WTC11 (cell line): ENCODE data around the gene KCNMA1. TPM values are rescaled to one million over a fixed set of nuclear protein-coding genes. Genes with fewer than 3 reads are reported as not detected.

Source experiments
- ATAC-seq: fragments of 200-7000 bp; cut with Tn5 transposase; 2 replicates; pipeline ENCODE4 v1.10.0; 2021; ENCODE audit warnings: mild to moderate bottlenecking, moderate library complexity
- CTCF ChIA-PET: fragments of 300-600 bp; sonication (Branson Sonifier 250); formaldehyde crosslinking; loops from one replicate; lab custom pipeline; 2021; ENCODE audit warnings: antibody characterized with exemption; lab: Charles Lee
- POLR2A ChIA-PET: fragments of 350-600 bp; sonication (Branson Sonifier 250); formaldehyde crosslinking; loops from one replicate; lab custom pipeline; 2021; ENCODE audit warnings: antibody characterized with exemption; lab: Charles Lee
- DNase-seq: peaks from one replicate; pipeline ENCODE4 v3.0.0; 2021; ENCODE audit warnings: low spot score
- H3K27ac Mint-ChIP-seq: 2 replicates; pipeline ENCODE4 v1.8.0; 2021; ENCODE audit warnings: mixed read lengths
- H3K27me3 Mint-ChIP-seq: 2 replicates; pipeline ENCODE4 v1.8.0; 2021; ENCODE audit warnings: low read depth, mild to moderate bottlenecking, moderate library complexity, mixed read lengths
- H3K36me3 Mint-ChIP-seq: 2 replicates; pipeline ENCODE4 v1.8.0; 2021; ENCODE audit warnings: mixed read lengths
- H3K4me1 Mint-ChIP-seq: 2 replicates; pipeline ENCODE4 v1.8.0; 2022; ENCODE audit warnings: mixed read lengths
- H3K4me3 Mint-ChIP-seq: 2 replicates; pipeline ENCODE4 v1.8.0; 2021; ENCODE audit warnings: mild to moderate bottlenecking, moderate library complexity, mixed read lengths
- H3K9me3 Mint-ChIP-seq: 2 replicates; pipeline ENCODE4 v1.8.0; 2021; ENCODE audit warnings: mixed read lengths
- CBFB ChIP-seq: sonication (generic); formaldehyde crosslinking; IDR thresholded peaks from 2 replicates; pipeline ENCODE4 v1.8.1; 2022; ENCODE audit warnings: mild to moderate bottlenecking, low read depth, missing genetic modification reagents
- CREM ChIP-seq: sonication (generic); formaldehyde crosslinking; IDR thresholded peaks from 2 replicates; pipeline ENCODE4 v1.8.1; 2022; ENCODE audit warnings: mild to moderate bottlenecking, missing genetic modification reagents, moderate library complexity
- ESRRA ChIP-seq: sonication (generic); formaldehyde crosslinking; IDR thresholded peaks from 2 replicates; pipeline ENCODE4 v1.8.1; 2022; ENCODE audit warnings: mild to moderate bottlenecking, missing genetic modification reagents, borderline replicate concordance
- FOXP1 ChIP-seq: sonication (generic); formaldehyde crosslinking; IDR thresholded peaks from 2 replicates; pipeline ENCODE4 v1.8.0; 2022; ENCODE audit warnings: missing genetic modification reagents, mild to moderate bottlenecking, moderate library complexity, borderline replicate concordance
- NR1H2 ChIP-seq: sonication (generic); formaldehyde crosslinking; IDR thresholded peaks from 2 replicates; pipeline ENCODE4 v1.9.0; 2021; ENCODE audit warnings: mild to moderate bottlenecking, moderate library complexity, missing genetic modification reagents
- RELA ChIP-seq: sonication (generic); formaldehyde crosslinking; IDR thresholded peaks from 2 replicates; pipeline ENCODE4 v1.8.1; 2022; ENCODE audit warnings: missing genetic modification reagents, mild to moderate bottlenecking, borderline replicate concordance
- RORB ChIP-seq: fragments of 250-450 bp; sonication (Bioruptor Pico); IDR thresholded peaks from 2 replicates; pipeline ENCODE4 v1.9.0; 2021; ENCODE audit warnings: mild to moderate bottlenecking
- SP1 ChIP-seq: sonication (generic); formaldehyde crosslinking; conservative IDR thresholded peaks from 2 replicates; pipeline ENCODE4 v1.8.1; 2022; ENCODE audit warnings: missing genetic modification reagents
- ZNF317 ChIP-seq: sonication (generic); formaldehyde crosslinking; IDR thresholded peaks from 2 replicates; pipeline ENCODE4 v1.8.1; 2023; ENCODE audit warnings: low read depth, mild to moderate bottlenecking, moderate library complexity, missing genetic modification reagents, borderline replicate concordance
- total RNA-seq: library from RNA; stranded (reverse); gene quantifications from 3 replicates; pipeline ENCODE4 v1.2.3, GENCODE V29; 2021
- TF ChIP-seq, protein P1 (sequence below): sonication (generic); formaldehyde crosslinking; IDR thresholded peaks from 2 replicates; pipeline ENCODE4 v1.8.1; 2022; ENCODE audit warnings: mild to moderate bottlenecking, moderate library complexity, missing genetic modification reagents
- TF ChIP-seq, protein P2 (sequence below): fragments of 250-450 bp; sonication (Bioruptor Pico); IDR thresholded peaks from 2 replicates; pipeline ENCODE4 v2.1.2; 2022; ENCODE audit warnings: mild to moderate bottlenecking, moderate library complexity
- TF ChIP-seq, protein P3 (sequence below): sonication (generic); formaldehyde crosslinking; IDR thresholded peaks from 2 replicates; pipeline ENCODE4 v1.8.1; 2022; ENCODE audit warnings: low read depth, mild to moderate bottlenecking, moderate library complexity, missing genetic modification reagents, borderline replicate concordance
- TF ChIP-seq, protein P4 (sequence below): sonication (generic); formaldehyde crosslinking; IDR thresholded peaks from 2 replicates; pipeline ENCODE4 v1.8.0; 2023; ENCODE audit warnings: missing genetic modification reagents
- TF ChIP-seq, protein P5 (sequence below): fragments of 250-450 bp; sonication (Bioruptor Pico); IDR thresholded peaks from 2 replicates; pipeline ENCODE4 v1.9.0; 2021; ENCODE audit warnings: mild to moderate bottlenecking
- TF ChIP-seq, protein P6 (sequence below): sonication (generic); formaldehyde crosslinking; IDR thresholded peaks from 2 replicates; pipeline ENCODE4 v1.8.0; 2022; ENCODE audit warnings: mild to moderate bottlenecking, missing genetic modification reagents
- TF ChIP-seq, protein P7 (sequence below): sonication (generic); formaldehyde crosslinking; IDR thresholded peaks from 2 replicates; pipeline ENCODE4 v1.8.1; 2023; ENCODE audit warnings: mild to moderate bottlenecking, missing genetic modification reagents, borderline replicate concordance
- TF ChIP-seq, protein P8 (sequence below): sonication (generic); formaldehyde crosslinking; IDR thresholded peaks from 2 replicates; pipeline ENCODE4 v1.8.0; 2022; ENCODE audit warnings: mild to moderate bottlenecking, missing genetic modification reagents
- TF ChIP-seq, protein P9 (sequence below): fragments of 250-450 bp; sonication (Bioruptor Pico); IDR thresholded peaks from 2 replicates; pipeline ENCODE4 v1.9.0; 2021; ENCODE audit warnings: mild to moderate bottlenecking
- TF ChIP-seq, protein P10 (sequence below): sonication (generic); formaldehyde crosslinking; IDR thresholded peaks from 2 replicates; pipeline ENCODE4 v1.8.1; 2022; ENCODE audit warnings: missing genetic modification reagents, borderline replicate concordance

Gene KCNMA1
- total RNA-seq, 1 experiment from 2014 or later, result 7.3 TPM

DNA sequence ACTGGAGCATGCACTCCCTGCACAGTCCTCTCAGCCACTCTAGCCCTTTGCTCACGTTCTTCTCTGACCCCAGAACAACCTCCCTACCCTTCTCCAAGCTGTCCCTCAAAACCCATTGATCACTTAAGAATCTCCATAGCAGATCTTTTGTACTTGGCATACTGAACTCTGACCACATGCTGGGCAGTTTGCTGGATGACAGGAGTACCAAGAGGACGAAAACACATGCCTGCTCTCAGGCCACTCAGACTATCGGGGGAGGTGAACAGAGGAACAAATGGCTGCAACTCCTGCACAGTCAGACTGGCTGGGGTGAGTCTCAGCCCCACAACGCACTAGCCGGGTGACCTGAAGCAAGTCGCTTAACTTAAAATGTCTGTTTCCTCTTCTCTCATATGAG, 52.7 kb downstream of the KCNMA1 start (continued):
- TF ChIP-seq, protein P1, sequence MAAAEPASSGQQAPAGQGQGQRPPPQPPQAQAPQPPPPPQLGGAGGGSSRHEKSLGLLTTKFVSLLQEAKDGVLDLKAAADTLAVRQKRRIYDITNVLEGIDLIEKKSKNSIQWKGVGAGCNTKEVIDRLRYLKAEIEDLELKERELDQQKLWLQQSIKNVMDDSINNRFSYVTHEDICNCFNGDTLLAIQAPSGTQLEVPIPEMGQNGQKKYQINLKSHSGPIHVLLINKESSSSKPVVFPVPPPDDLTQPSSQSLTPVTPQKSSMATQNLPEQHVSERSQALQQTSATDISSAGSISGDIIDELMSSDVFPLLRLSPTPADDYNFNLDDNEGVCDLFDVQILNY (CRISPR knock-in tag), result no peak
- TF ChIP-seq, protein P2, sequence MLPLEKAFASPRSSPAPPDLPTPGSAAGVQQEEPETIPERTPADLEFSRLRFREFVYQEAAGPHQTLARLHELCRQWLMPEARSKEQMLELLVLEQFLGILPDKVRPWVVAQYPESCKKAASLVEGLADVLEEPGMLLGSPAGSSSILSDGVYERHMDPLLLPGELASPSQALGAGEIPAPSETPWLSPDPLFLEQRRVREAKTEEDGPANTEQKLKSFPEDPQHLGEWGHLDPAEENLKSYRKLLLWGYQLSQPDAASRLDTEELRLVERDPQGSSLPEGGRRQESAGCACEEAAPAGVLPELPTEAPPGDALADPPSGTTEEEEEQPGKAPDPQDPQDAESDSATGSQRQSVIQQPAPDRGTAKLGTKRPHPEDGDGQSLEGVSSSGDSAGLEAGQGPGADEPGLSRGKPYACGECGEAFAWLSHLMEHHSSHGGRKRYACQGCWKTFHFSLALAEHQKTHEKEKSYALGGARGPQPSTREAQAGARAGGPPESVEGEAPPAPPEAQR (CRISPR knock-in tag), result no peak
- no peak for TF ChIP-seq RELA (CRISPR knock-in tag)
- TF ChIP-seq, protein P3, sequence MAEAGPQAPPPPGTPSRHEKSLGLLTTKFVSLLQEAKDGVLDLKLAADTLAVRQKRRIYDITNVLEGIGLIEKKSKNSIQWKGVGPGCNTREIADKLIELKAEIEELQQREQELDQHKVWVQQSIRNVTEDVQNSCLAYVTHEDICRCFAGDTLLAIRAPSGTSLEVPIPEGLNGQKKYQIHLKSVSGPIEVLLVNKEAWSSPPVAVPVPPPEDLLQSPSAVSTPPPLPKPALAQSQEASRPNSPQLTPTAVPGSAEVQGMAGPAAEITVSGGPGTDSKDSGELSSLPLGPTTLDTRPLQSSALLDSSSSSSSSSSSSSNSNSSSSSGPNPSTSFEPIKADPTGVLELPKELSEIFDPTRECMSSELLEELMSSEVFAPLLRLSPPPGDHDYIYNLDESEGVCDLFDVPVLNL (CRISPR knock-in tag), result no peak
- TF ChIP-seq, protein P4, sequence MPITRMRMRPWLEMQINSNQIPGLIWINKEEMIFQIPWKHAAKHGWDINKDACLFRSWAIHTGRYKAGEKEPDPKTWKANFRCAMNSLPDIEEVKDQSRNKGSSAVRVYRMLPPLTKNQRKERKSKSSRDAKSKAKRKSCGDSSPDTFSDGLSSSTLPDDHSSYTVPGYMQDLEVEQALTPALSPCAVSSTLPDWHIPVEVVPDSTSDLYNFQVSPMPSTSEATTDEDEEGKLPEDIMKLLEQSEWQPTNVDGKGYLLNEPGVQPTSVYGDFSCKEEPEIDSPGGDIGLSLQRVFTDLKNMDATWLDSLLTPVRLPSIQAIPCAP (CRISPR knock-in tag), result no peak
- TF ChIP-seq CBFB (CRISPR knock-in tag), result no peak
- TF ChIP-seq ESRRA (CRISPR knock-in tag), result no peak
- TF ChIP-seq, protein P5, sequence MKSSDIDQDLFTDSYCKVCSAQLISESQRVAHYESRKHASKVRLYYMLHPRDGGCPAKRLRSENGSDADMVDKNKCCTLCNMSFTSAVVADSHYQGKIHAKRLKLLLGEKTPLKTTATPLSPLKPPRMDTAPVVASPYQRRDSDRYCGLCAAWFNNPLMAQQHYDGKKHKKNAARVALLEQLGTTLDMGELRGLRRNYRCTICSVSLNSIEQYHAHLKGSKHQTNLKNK (CRISPR knock-in tag), result no peak
- TF ChIP-seq, protein P6, sequence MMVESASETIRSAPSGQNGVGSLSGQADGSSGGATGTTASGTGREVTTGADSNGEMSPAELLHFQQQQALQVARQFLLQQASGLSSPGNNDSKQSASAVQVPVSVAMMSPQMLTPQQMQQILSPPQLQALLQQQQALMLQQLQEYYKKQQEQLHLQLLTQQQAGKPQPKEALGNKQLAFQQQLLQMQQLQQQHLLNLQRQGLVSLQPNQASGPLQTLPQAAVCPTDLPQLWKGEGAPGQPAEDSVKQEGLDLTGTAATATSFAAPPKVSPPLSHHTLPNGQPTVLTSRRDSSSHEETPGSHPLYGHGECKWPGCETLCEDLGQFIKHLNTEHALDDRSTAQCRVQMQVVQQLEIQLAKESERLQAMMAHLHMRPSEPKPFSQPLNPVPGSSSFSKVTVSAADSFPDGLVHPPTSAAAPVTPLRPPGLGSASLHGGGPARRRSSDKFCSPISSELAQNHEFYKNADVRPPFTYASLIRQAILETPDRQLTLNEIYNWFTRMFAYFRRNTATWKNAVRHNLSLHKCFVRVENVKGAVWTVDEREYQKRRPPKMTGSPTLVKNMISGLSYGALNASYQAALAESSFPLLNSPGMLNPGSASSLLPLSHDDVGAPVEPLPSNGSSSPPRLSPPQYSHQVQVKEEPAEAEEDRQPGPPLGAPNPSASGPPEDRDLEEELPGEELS (CRISPR knock-in tag), result no peak
- no peak for TF ChIP-seq NR1H2
- TF ChIP-seq SP1 (CRISPR knock-in tag), result no peak
- no peak for TF ChIP-seq RORB (CRISPR knock-in tag)

DNA sequence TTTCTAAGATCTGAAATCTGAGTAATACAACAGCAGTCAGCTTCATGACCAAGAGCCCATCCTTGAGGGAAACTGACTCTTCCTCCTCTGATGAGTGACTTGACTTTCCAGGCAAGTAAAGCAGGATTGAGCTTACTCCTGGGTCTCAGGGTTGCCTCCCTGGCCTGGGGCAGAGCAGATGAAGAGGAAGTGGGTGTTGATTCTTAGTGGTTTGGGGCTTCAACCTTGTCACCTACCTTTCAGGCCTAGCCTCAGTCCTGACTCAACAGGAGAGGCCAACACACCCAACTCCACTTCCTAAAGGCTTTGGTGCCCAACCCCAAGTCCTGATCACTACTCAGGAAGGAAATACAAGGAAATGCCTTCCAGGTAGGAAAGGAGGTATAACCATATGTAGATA, 54.1 kb downstream of the KCNMA1 start:
- DNase-seq, result no peak
- ATAC-seq, result no peak
- H3K27me3 Mint-ChIP-seq, result peaks cover 17% of the 10 kb centered on the region
- H3K27ac Mint-ChIP-seq, result no peak overlapping the region
- ChIA-PET POLR2A (no interaction called here), CTCF (no interaction called here)
- peaks cover 15% of the 10 kb centered on the region for H3K4me1 Mint-ChIP-seq
- H3K4me3 Mint-ChIP-seq, result no peak overlapping the region
- peaks cover 5% of the 10 kb centered on the region for H3K9me3 Mint-ChIP-seq
- no peaks in the 10 kb centered on the region for H3K36me3 Mint-ChIP-seq
- TF ChIP-seq, protein P7, sequence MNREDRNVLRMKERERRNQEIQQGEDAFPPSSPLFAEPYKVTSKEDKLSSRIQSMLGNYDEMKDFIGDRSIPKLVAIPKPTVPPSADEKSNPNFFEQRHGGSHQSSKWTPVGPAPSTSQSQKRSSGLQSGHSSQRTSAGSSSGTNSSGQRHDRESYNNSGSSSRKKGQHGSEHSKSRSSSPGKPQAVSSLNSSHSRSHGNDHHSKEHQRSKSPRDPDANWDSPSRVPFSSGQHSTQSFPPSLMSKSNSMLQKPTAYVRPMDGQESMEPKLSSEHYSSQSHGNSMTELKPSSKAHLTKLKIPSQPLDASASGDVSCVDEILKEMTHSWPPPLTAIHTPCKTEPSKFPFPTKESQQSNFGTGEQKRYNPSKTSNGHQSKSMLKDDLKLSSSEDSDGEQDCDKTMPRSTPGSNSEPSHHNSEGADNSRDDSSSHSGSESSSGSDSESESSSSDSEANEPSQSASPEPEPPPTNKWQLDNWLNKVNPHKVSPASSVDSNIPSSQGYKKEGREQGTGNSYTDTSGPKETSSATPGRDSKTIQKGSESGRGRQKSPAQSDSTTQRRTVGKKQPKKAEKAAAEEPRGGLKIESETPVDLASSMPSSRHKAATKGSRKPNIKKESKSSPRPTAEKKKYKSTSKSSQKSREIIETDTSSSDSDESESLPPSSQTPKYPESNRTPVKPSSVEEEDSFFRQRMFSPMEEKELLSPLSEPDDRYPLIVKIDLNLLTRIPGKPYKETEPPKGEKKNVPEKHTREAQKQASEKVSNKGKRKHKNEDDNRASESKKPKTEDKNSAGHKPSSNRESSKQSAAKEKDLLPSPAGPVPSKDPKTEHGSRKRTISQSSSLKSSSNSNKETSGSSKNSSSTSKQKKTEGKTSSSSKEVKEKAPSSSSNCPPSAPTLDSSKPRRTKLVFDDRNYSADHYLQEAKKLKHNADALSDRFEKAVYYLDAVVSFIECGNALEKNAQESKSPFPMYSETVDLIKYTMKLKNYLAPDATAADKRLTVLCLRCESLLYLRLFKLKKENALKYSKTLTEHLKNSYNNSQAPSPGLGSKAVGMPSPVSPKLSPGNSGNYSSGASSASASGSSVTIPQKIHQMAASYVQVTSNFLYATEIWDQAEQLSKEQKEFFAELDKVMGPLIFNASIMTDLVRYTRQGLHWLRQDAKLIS, result no peak
- TF ChIP-seq, protein P8, sequence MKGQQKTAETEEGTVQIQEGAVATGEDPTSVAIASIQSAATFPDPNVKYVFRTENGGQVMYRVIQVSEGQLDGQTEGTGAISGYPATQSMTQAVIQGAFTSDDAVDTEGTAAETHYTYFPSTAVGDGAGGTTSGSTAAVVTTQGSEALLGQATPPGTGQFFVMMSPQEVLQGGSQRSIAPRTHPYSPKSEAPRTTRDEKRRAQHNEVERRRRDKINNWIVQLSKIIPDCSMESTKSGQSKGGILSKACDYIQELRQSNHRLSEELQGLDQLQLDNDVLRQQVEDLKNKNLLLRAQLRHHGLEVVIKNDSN (CRISPR knock-in tag), result no peak
- TF ChIP-seq ESRRA (CRISPR knock-in tag), result no peak
- no peak for TF ChIP-seq ZNF317 (CRISPR knock-in tag)
- TF ChIP-seq CREM (CRISPR knock-in tag), result no peak
- TF ChIP-seq, protein P9, sequence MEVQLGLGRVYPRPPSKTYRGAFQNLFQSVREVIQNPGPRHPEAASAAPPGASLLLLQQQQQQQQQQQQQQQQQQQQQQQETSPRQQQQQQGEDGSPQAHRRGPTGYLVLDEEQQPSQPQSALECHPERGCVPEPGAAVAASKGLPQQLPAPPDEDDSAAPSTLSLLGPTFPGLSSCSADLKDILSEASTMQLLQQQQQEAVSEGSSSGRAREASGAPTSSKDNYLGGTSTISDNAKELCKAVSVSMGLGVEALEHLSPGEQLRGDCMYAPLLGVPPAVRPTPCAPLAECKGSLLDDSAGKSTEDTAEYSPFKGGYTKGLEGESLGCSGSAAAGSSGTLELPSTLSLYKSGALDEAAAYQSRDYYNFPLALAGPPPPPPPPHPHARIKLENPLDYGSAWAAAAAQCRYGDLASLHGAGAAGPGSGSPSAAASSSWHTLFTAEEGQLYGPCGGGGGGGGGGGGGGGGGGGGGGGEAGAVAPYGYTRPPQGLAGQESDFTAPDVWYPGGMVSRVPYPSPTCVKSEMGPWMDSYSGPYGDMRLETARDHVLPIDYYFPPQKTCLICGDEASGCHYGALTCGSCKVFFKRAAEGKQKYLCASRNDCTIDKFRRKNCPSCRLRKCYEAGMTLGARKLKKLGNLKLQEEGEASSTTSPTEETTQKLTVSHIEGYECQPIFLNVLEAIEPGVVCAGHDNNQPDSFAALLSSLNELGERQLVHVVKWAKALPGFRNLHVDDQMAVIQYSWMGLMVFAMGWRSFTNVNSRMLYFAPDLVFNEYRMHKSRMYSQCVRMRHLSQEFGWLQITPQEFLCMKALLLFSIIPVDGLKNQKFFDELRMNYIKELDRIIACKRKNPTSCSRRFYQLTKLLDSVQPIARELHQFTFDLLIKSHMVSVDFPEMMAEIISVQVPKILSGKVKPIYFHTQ (CRISPR knock-in tag), result no peak
- TF ChIP-seq, protein P10, sequence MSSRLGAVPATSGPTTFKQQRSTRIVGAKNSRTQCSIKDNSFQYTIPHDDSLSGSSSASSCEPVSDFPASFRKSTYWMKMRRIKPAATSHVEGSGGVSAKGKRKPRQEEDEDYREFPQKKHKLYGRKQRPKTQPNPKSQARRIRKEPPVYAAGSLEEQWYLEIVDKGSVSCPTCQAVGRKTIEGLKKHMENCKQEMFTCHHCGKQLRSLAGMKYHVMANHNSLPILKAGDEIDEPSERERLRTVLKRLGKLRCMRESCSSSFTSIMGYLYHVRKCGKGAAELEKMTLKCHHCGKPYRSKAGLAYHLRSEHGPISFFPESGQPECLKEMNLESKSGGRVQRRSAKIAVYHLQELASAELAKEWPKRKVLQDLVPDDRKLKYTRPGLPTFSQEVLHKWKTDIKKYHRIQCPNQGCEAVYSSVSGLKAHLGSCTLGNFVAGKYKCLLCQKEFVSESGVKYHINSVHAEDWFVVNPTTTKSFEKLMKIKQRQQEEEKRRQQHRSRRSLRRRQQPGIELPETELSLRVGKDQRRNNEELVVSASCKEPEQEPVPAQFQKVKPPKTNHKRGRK (CRISPR knock-in tag), result no peak
- no peak for TF ChIP-seq FOXP1 (CRISPR knock-in tag)
- no peak for TF ChIP-seq CBFB (CRISPR knock-in tag)
